Measurements from ENCODE around the gene CEP78.
"Not testable (repeated sequence)": the region's sequence is repeated elsewhere in the genome, so short reads cannot be mapped to it uniquely, and the experiment has no call there.

Gene CEP78, protein sequence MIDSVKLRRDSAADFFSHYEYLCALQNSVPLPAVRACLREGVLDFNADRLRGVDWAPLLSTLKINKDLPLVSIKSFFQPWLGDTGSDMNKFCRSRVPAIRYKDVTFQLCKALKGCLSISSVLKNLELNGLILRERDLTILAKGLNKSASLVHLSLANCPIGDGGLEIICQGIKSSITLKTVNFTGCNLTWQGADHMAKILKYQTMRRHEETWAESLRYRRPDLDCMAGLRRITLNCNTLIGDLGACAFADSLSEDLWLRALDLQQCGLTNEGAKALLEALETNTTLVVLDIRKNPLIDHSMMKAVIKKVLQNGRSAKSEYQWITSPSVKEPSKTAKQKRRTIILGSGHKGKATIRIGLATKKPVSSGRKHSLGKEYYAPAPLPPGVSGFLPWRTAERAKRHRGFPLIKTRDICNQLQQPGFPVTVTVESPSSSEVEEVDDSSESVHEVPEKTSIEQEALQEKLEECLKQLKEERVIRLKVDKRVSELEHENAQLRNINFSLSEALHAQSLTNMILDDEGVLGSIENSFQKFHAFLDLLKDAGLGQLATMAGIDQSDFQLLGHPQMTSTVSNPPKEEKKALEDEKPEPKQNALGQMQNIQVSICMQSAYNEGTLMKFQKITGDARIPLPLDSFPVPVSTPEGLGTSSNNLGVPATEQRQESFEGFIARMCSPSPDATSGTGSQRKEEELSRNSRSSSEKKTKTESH

DNA sequence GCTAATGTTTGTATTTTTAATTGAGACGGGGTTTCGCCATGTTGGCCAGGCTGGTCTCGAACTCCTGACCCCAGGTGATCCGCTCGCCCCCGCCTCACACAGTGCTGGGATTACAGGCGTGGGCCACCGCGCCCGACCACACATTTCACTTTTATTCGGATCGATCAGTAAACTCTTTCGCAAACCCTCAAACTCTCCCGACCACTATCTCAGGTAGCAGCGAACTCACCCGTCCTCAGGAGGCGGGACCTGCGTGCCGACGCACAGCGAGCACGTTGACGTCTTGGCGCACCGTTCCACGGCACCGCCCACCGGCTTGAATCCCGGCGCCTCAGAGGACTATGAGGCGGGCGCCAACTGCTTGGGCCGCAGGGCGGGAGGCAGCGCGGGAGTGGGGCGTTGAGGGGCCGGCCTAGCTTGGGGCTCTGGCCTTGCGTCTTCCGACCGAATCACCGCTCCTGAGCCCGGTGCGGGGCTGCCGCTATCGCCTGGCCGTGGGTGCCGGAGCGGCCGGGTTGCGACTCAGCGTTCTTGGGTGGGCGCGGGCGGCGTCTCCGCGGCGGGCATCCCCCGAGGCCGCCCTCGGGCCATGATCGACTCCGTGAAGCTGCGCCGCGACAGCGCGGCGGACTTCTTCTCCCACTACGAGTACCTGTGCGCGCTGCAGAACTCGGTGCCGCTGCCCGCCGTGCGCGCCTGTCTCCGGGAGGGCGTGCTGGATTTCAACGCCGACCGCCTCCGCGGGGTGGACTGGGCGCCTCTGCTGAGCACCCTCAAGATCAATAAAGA, at the start of gene CEP78:
CEP78 (plus strand) TSS at position 314 of the 789 bp plus-strand sequence; CDS start at position 590, 276 bp downstream.
- peak; percentile 46 for DNase-seq (ENCODE audit: low read depth)

DNA sequence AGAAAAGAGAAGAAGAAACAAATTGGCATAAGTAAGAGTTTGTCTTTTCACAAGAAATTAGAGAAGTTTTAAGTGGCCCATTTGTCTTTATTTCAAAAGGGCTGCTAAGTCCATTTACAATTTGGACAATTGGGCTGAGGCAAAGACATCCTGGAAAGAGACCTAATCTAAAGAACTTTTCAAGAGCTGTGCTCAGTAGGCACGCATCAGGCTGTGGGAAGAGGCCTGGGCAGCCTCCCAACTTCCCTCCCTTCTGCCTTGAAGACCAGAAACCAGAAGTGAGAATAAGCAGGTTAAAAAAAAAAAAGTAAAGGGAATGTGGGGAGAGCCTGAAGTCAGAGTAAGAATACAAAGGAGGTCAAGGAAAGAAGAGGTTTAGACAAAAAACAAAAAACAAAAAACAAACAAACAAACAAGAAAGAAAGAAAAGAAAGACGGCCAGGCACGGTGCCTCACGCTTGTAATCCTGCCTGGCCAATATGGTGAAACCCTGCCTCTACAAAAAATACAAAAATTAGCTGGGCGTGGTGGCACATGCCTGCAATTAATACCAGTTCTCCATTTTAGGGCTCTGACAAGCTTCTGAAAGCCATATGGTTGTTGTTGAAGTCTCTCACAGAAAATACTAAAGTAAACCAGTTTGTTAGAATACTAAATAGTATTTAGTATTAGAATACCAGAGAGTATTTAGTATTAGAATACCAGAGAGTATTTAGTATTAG, 48.0 kb upstream of the CEP78 start:
- no peak for DNase-seq (ENCODE audit: low read depth)

DNA sequence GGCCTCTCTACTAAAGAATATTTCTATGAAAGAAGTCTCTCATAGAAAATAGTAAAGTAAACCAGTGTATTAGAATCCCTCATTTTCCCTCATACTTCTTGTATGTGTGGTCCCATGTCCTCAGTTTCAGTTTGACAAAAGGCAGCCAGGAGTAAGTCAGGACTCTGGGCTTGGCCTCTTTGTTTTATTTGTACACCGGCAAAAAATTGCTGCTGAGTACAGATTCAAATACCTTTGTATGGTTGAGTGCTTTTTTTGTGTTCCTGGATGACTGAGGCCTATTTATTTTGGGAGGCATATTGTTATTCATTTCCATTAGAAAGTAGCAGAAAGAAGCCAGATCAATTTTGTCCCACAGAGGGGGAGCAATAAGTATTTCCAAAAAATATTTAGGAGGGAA, 47.3 kb upstream of the CEP78 start:
- DNase-seq (ENCODE audit: low read depth), result no peak

DNA sequence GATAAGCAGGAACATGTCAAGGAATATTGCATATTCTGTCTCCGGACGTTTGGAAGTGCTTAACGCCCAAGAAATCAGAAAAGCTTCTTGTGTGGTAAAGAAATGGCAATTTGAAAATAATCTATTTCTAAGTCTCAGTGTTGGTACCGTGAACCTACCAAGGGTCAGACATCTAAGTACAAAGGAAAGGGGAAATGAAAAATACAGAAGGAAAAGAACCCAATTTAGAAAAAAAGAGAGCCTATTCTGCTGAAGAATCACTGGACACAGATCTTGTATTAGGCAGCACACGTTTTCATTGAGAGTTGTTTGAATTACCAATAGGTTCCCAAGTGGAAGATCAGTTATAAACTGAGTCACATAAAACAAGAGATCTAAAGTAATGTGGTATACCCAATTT, 46.9 kb upstream of the CEP78 start:
- no peak for DNase-seq (ENCODE audit: low read depth)

DNA sequence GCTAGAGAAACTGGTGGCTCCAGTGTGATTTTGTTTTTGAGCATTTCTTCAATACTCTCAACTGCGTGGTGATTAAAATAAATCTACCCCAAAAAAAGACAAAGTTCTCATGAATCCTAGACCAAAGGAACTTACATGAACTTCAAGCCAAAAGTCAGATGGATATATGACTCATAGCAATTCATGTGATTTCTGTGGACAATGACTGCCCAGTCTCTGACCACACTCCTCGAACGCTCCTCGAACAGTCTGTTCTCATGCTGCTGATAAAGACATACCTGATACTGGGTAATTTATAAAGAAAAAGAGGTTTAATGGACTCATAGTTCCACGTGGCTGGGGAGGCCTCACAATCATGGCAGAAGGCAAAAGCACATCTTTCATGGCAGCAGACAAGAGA, 46.4 kb upstream of the CEP78 start:
- no peak for DNase-seq (ENCODE audit: low read depth)

DNA sequence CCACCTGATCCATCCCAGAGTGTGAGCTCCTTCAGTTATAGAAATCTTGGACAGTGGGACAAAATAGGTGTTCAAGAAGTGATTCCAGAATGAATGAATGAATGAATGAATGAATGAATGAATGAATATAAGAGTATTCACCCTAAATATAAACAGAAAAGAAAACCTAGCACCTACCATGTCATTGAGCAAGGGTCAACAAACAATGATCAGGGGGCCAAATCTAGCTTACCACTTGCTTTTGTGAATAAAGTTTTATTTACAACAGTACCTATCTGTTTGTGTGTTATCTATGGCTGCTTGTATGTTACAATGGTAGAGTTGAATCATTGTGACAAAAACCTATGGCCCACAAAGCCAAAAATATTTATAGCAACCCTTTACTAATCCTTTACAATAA, 43.9 kb upstream of the CEP78 start:
- no peak for DNase-seq (ENCODE audit: low read depth)

DNA sequence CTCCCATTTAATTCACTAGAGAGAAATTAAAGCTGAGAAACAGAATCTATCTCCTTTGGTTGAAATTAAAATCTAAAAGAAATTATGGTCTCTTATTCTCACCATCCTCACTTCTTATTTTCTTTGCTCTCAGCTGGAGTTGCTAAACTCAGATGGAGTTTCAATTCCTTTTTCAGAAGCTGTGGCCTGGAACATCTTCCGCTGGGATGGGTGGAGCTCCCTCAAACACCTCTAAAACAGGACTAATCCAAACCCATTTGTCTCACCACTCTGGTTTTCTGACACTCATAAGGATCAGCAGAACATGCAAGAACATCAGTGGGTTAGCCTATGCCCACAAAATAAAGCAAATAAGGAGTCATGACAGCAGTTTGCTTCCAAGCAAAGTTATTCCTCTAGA, 39.6 kb upstream of the CEP78 start:
- DNase-seq (ENCODE audit: low read depth), result no peak

DNA sequence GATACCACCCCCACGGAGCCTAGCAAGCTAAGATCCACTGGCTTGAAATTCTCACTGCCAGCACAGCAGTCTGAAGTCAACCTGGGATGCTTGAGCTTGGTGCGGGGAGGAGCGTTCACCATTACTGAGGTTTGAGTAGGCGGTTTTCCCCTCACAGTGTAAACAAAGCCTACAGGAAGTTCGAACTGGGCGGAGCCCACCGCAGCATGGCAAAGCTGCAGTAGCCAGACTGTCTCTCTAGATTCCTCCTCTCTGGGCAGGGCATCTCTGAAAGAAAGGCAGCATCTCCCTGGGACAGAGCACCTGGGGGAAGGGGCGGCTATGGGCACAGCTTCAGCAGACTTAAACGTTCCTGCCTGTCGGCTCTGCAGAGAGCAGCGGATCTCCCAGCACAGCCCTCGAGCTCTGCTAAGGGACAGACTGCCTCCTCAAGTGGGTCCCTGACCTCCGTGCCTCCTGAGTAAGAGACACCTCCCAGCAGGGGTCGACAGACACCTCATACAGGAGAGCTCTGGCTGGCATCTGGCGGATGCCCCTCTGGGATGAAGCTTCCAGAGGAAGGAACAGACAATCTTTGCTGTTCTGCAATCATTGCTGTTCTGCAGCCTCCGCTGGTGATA, 34.6 kb upstream of the CEP78 start:
- DNase-seq (ENCODE audit: low read depth), result not testable (repeated sequence)

DNA sequence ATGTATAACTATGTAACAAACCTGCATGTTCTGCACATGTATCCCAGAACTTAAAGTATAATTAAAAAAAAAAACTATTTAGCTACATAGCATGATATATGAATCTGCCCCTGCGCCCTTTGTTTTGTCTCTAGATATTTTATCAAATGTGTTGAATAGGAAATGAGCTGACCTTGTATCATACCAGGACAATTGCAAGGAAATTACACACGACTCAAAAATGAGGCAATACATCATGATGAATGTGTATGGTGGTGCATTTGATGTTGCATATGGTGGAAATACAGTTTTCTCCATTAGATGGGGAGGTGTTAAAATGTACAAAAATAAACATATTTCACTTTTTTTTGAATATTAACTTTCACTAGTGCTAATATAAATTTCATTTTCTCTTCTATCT, 28.6 kb upstream of the CEP78 start:
- no peak for DNase-seq (ENCODE audit: low read depth)

DNA sequence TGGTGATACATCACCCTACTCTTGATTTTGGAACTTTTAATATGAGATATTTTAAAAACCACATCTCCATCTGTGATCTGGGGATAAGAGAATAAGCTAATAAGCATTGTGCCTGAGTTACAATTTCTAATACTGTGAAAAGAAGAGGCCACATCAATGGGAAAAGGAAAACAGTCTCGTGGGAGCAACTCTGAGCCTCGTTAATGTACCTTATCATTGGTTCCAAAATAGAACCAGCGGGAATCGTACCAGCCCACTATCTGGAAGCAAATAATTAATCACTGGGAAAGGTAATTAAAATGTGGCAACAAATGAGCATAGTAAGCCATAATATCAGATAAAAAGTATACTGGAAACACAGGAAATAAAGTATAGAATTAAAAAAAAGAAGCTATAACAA, 28.0 kb upstream of the CEP78 start:
- DNase-seq (ENCODE audit: low read depth), result no peak

DNA sequence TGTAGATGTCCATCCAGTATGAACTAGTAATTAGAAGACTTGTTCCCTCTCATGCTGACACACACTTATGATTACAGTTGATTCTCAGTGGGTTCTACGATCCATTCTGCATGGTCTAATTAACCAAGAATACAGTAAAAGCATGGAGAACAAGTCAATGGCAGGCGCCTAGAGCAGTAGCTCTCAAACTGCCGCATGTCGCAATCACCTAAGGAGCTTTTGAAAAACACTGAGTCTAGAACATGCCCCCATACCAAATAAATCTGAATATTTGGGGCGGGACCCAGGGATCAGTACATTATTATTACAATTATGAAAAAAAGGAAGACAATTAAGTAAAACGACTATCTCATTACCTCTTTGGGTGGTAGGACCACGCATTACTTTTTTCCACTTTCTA, 26.7 kb upstream of the CEP78 start:
- DNase-seq (ENCODE audit: low read depth), result no peak

DNA sequence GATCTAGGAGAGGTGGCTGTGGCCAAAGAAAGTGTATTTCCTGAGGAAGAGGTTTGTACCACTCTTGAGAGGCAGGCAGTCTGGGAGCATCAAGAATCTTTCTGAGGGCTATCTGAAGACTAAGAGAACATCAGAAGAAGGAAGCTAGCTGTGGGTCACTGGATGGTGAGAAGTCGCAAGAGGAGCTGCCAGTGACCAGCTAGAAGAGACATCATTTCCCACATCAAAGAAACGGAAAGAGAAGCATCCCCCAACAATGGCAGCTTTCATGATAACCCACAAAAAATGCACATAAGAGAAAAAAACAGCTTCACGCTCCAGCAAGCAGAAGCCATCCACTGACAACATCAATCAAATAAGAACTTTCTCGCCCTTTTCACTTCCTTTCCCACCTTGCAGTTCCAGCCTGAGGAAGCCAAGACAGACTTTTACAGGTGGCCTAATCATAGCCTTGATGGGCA, 25.0 kb upstream of the CEP78 start:
- no peak for DNase-seq (ENCODE audit: low read depth)

DNA sequence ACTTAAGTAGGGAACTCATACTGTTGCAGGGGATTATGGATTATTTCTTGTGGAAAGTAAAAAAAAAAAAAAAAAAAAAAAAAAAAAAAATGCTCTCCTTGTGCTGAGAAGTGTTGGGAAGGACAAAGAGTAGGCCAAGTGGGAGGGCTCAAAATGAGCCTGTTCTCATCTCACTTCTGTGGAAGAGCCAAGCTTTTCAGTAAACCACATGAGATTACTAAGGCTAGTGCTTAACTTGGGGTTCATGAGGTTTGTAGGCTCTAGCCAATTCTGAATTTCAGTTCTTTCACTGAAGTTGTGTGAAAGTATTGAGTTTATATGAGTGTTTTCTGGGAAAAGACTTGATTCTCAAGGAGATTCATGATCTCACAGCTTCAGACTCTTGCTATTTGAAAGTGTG, 23.0 kb upstream of the CEP78 start:
- no peak for DNase-seq (ENCODE audit: low read depth)

DNA sequence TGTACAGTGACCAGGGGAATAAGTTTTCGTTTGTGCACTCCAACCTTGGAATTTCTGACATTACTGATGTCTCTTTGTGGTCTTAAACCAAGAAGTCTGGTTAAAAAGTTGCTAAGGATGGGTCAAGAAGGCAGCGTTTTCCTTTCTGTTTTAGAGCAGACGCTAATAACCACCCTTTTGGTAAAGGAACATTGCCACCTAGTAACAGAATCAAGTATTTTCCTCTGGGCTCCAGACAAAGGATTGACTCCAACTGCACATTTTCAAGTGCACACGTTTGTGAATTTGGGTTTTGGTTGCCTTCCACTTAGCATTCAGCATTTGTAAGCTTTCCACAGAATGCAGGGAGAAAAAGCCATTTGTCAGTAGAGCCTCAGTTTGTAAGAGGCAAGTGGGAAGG, 22.2 kb upstream of the CEP78 start:
- no peak for DNase-seq (ENCODE audit: low read depth)

DNA sequence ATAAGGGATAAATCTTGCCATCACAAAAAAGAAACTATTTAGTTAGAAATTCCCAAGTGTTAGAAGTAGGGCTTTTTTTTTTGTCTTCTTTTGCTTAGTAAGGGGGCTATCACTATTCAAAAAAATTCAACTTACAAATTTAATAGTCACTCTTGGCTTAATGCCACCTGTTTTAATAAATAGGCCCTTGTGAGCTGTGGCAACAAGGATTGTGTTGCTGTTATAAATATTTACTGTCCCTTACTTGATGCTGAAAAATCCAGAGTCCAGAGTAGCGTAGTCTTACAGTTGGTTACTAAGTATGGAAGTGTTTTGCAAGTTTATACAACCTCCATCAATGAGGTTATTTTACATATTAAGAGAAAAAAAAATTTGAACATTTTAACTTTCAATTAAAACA, 21.4 kb upstream of the CEP78 start:
- no peak for DNase-seq (ENCODE audit: low read depth)

DNA sequence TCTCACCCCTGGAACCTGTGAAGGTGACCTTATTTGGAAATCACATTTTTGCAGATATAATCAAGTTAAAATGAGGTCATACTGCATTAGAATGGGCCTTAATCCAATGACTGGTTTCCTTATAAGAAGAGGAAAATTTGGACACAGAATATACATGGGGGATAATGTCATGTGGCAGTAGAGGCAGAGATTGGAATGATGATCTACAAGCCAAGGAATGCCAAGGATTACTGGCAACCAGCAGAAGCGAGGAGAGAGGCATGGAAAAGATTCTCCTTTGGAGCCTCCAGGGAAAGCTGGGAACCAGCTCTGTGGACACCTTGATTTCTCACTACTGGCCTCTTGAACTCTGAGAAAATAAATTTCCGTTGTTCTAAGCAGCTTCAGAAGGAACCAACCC, 20.2 kb upstream of the CEP78 start:
- DNase-seq (ENCODE audit: low read depth), result no peak

DNA sequence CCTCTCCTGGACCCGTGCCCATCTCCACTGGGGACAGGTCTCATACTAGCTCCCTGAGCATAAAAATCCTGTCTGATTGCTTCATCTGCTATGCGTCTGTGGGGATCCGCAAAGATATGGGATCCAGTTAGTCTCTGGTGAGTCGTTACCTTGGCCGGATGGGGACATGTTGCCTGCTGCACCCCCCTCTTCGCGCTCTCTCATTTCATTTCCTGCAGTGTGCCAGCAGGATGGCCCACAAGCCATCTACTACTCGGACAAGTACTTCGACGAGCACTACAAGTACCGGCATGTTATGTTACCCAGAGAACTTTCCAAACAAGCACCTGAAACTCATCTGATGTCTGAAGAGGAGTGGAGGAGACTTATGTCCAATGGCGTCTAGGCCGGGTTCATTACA, 17.0 kb upstream of the CEP78 start:
- DNase-seq (ENCODE audit: low read depth), result no peak

DNA sequence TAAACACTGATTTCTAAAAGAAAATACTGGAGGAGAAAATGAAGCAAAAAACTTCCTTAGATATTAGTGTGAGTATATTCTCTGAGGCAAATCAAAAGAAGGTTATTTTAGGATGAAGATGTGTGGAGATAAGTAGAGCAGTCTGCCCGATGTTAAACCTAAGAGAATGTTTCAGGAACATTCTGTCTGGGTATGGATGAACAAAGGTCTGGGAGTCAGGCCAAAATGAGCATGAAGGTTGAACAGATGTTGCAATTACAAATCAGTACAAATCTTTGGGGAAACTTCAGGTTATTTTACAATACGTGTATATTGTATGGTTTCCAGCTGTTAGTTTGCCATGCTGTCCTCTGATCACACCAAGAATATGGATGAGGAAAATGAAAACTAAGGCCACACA, 14.4 kb upstream of the CEP78 start:
- no peak for DNase-seq (ENCODE audit: low read depth)

DNA sequence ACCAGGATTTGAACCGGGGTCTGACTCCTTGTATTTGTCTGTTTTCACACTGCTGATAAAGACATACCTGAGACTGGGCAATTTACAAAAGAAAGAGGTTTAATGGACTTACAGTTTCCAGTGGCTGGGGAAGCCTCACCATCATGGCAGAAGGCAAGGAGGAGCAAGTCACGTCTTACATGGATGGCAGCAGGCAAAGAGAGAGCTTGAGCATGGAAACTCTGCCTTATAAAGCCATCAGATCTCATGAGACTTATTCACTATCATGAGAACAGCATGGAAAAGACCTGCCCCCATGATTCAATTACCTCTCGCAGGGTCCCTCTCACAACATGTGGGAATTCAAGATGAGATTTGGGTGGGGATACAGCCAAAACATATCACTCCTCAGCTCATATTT, 14.0 kb upstream of the CEP78 start:
- not testable (repeated sequence) for DNase-seq (ENCODE audit: low read depth)

DNA sequence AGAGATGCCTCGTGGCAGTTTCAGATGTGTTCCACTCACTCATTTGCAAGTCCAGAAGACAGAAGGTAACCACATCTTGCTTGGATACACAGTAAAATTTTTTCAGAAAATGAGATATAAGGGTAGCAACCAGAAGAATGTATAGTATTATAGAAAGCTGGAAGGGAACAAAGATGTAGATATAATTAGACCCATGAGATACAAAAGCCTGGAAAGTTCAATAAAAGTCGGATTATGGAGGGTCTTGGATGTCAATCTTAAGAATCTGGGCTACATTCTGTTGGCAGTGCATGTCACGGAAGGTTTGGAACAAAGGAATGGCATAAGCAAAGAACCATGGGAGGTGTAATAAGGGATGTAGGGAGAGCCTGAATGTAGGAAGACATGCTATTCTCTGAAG, 5.1 kb upstream of the CEP78 start:
- DNase-seq (ENCODE audit: low read depth), result no peak

DNA sequence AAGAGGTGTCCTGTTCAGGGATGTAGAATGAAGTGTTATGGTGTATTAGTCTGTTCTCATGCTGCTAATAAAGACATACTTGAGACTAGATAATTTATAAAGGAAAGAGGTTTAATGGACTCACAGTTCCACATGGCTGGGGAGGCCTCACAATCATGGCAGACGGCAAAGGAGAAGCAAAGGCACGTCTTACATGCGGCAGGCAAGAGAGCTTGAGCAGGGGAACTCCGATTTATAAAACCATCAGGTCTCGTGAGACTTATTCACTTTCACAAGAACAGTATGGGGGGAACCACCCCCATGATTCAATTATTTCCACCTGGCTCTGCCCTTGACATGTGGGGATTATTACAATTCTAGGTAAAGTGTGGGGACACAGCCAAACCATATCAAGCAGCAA, 3.4 kb upstream of the CEP78 start:
- DNase-seq (ENCODE audit: low read depth), result not testable (repeated sequence)

DNA sequence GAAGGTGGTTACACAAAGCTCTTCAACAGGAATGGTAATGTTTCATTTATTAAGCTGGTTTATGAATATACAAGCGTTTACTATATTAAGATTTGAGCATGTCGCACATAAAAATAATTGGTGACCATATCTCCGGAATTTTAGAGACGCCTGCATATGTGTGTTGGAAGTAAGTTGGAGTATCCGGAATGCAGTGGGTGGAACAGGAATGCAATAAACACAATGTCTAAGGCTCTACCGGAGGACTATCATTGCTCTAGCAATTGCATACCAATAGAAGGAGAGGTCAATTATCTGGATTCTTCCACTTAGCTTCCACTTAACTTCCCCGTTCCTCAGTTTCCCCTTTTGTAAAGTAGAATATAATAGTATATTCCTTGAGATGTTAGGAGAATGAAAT, 1.1 kb upstream of the CEP78 start:
- DNase-seq (ENCODE audit: low read depth), result no peak

Measured in CMK (cell line).